D721Med (cell line): ENCODE results near the gene BRF1.

Experiments used
- DNase-seq: peaks from one replicate; pipeline ENCODE4 v3.0.0; 2011; ENCODE audit warnings: low spot score; ENCODE audit not compliant: insufficient read length
- FAIRE-seq: peaks from 2 replicates; lab custom pipeline; 2011; peaks lifted over from hg19 to GRCh38; lab: Jason Lieb, UNC
- CTCF ChIP-seq: IDR thresholded peaks from 2 replicates; pipeline ENCODE4 v1.5.1; 2012; ENCODE audit warnings: mild to moderate bottlenecking, control low read depth; ENCODE audit not compliant: insufficient read depth; ENCODE audit errors: missing control alignments

BRF1 gene

GRCh38 chr14:105346200-105346533 lies 45.4 kb upstream of the BRF1 start:
- DNase-seq (no peak), FAIRE-seq (no peak)
- TF ChIP-seq CTCF, result no peak

GRCh38 chr14:105343194-105343593 lies 42.4 kb upstream of the BRF1 start:
- no peak for TF ChIP-seq CTCF
- DNase-seq, result no peak
- no peak for FAIRE-seq

- no peak for DNase-seq
- no peak for FAIRE-seq
- no peak for TF ChIP-seq CTCF
Measured at GRCh38 chr14:105340821-105341733, 40.3 kb upstream of the BRF1 start.

GRCh38 chr14:105337966-105338741 lies 37.4 kb upstream of the BRF1 start:
- FAIRE-seq, result no peak
- no peak for TF ChIP-seq CTCF
- no peak for DNase-seq

GRCh38 chr14:105337433-105337832 lies 36.6 kb upstream of the BRF1 start:
- no peak for TF ChIP-seq CTCF
- FAIRE-seq, result no peak

GRCh38 chr14:105336477-105337287 lies 35.9 kb upstream of the BRF1 start:
- DNase-seq (no peak), FAIRE-seq (no peak)
- no peak for TF ChIP-seq CTCF

More at GRCh38 chr14:105337433-105337832, 36.6 kb upstream of the BRF1 start:
- DNase-seq, result no peak
